Glutamatergic neuron (in vitro differentiated cells): ENCODE measurements around the gene SERTAD3. TPM values are rescaled to one million over a fixed set of nuclear protein-coding genes. Genes with fewer than 3 reads are reported as not detected.
A peak's percentile ranks its signal among the peaks of the same experiment; 100 is the strongest.

ENCODE experiments used
- DNase-seq: peaks from one replicate; pipeline ENCODE4 v3.0.0; 2022
- H3K27ac Mint-ChIP-seq: one replicate; pipeline ENCODE4 v1.8.0; 2020; ENCODE audit warnings: mild to moderate bottlenecking, mixed read lengths, inconsistent platforms; ENCODE audit not compliant: unreplicated experiment
- H3K27me3 Mint-ChIP-seq: one replicate; pipeline ENCODE4 v1.8.0; 2020; ENCODE audit warnings: mild to moderate bottlenecking, moderate library complexity, mixed read lengths, inconsistent platforms; ENCODE audit not compliant: unreplicated experiment
- H3K36me3 Mint-ChIP-seq: one replicate; pipeline ENCODE4 v1.8.0; 2020; ENCODE audit warnings: mild to moderate bottlenecking, mixed read lengths, inconsistent platforms; ENCODE audit not compliant: unreplicated experiment
- H3K4me1 Mint-ChIP-seq: one replicate; pipeline ENCODE4 v1.8.0; 2020; ENCODE audit warnings: mild to moderate bottlenecking, low read depth, mixed read lengths, inconsistent platforms; ENCODE audit not compliant: unreplicated experiment
- H3K4me3 Mint-ChIP-seq: one replicate; pipeline ENCODE4 v1.8.0; 2020; ENCODE audit warnings: mild to moderate bottlenecking, mixed read lengths, inconsistent platforms; ENCODE audit not compliant: unreplicated experiment
- H3K9me3 Mint-ChIP-seq: one replicate; pipeline ENCODE4 v1.8.0; 2020; ENCODE audit warnings: mild to moderate bottlenecking, moderate library complexity, mixed read lengths, inconsistent platforms; ENCODE audit not compliant: unreplicated experiment
- total RNA-seq: library from RNA; stranded (reverse); fragmentation: NEBNext Ultra II Directional; extraction: Animal tissue kit (Norgen Biotek cat#: 25700); gene quantifications from one replicate; pipeline ENCODE4 v1.2.1, GENCODE V29; 2021; ENCODE audit not compliant: unreplicated experiment
- TF ChIP-seq, protein P1 (sequence below): fragments of 200-600 bp; sonication (generic); IDR thresholded peaks from one replicate; pipeline ENCODE4 v1.5.0; 2021; ENCODE audit not compliant: partially characterized antibody, unreplicated experiment

The SERTAD3 gene
- total RNA-seq, 1 donor from 2014 or later: 30.1 TPM

DNA sequence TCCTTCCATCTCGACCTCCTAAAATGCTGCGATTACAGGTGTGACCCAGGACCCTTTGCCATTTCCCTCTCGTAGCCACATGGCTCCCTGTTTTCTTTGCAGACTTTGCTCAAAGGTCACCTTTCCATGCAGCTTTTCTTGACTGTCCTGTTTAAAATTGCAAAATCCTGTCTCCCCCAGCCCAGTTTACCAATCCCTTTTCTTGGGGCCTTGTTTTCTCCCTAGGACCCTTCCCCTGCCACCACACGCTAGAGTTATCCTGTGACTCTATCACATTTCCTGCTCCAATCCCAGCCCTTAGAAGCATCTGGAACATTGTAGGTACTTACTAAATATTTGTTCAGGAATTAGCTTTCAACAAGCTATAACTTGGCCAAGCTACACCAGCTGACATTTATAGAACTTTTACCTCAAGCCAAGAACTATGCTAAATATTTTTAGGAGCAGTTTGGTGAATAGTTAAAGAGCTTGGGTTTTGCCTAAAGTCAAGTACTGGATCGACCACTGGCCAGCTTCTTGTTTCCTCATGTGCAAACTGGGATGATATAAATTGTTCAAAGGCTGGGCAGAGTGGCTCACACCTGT is 9.1 kb upstream of the SERTAD3 start:
- H3K9me3 Mint-ChIP-seq: no peaks in the 10 kb centered on the region
- TF ChIP-seq, protein P1, sequence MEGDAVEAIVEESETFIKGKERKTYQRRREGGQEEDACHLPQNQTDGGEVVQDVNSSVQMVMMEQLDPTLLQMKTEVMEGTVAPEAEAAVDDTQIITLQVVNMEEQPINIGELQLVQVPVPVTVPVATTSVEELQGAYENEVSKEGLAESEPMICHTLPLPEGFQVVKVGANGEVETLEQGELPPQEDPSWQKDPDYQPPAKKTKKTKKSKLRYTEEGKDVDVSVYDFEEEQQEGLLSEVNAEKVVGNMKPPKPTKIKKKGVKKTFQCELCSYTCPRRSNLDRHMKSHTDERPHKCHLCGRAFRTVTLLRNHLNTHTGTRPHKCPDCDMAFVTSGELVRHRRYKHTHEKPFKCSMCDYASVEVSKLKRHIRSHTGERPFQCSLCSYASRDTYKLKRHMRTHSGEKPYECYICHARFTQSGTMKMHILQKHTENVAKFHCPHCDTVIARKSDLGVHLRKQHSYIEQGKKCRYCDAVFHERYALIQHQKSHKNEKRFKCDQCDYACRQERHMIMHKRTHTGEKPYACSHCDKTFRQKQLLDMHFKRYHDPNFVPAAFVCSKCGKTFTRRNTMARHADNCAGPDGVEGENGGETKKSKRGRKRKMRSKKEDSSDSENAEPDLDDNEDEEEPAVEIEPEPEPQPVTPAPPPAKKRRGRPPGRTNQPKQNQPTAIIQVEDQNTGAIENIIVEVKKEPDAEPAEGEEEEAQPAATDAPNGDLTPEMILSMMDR: no peak
- H3K4me1 Mint-ChIP-seq: no peaks in the 10 kb centered on the region
- no peak overlapping the region for H3K27ac Mint-ChIP-seq
- no peaks in the 10 kb centered on the region for H3K27me3 Mint-ChIP-seq
- H3K4me3 Mint-ChIP-seq: no peak overlapping the region
- DNase-seq: no peak
- no peaks in the 10 kb centered on the region for H3K36me3 Mint-ChIP-seq

DNA sequence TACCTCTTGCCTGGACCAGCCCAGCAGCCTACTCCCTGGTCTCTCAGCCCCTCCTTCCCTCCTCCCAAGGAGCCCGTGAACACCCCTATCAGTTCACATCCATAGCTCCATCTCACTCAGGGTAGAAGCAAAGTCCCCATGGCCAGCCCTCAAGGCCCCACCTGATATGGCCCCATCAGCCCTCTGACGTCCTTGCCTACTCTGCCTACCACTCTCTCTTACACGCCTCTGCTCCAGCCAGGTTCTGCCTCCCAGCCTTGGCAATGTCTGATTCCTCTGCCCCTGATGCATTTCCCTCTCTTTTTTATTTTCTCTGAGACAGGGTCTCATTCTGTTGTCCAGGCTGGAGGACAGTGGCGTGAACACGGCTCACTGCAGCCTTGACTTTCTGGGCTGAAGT is 7.9 kb upstream of the SERTAD3 start:
- no peaks in the 10 kb centered on the region for H3K9me3 Mint-ChIP-seq
- no peaks in the 10 kb centered on the region for H3K4me1 Mint-ChIP-seq
- DNase-seq: no peak
- no peak overlapping the region for H3K4me3 Mint-ChIP-seq
- no peaks in the 10 kb centered on the region for H3K27me3 Mint-ChIP-seq
- TF ChIP-seq, protein P1: no peak
- H3K27ac Mint-ChIP-seq: peak overlapping the region; percentile 10
- no peaks in the 10 kb centered on the region for H3K36me3 Mint-ChIP-seq

DNA sequence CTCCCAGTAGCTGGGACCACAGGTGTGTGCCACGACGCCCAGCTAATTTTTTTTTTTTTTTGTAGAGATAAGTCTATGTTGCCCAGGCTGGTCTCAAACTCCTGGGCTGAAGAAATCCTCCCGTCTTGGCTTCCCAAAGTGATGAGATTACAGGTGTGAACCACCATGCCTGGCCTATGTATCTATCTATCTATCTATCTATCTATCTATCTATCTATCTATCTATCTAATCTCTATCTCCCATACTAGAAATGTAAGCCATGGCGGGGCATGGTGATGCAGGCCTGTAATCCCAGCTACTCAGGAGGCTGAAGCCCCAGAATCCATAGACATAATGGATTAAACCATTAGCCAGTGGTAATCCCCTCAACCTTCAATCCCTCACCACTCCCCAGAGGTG is 6.5 kb upstream of the SERTAD3 start:
- no peak for DNase-seq
- Mint-ChIP-seq H3K9me3 (no peaks in the 10 kb centered on the region), H3K27ac (no peak overlapping the region), H3K4me1 (no peaks in the 10 kb centered on the region), H3K36me3 (no peaks in the 10 kb centered on the region), H3K27me3 (peaks cover 3% of the 10 kb centered on the region), H3K4me3 (no peak overlapping the region)
- TF ChIP-seq, protein P1: no peak

DNA sequence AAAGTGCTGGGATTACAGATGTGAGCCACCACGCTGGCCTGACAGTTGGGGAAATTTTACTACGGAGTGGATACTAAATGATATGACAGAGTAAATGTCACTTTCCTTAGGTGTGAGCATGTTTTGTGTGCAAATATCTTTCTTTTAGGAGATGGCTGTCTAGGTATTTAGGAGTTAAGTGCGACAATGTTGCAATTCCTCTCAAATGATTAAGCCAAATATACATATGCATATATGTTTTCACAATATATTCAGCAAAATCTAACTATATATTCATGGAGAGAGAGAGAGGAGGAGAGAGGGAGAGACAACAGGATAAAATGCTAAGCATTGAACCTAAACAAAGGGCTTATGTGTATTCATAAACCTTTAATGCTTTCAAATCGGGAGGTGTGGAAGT is 5.4 kb upstream of the SERTAD3 start:
- Mint-ChIP-seq H3K9me3 (peaks cover 2% of the 10 kb centered on the region), H3K36me3 (no peaks in the 10 kb centered on the region), H3K4me1 (no peaks in the 10 kb centered on the region), H3K4me3 (no peak overlapping the region), H3K27ac (no peak overlapping the region), H3K27me3 (peaks cover 3% of the 10 kb centered on the region)
- DNase-seq: no peak
- TF ChIP-seq, protein P1: no peak

DNA sequence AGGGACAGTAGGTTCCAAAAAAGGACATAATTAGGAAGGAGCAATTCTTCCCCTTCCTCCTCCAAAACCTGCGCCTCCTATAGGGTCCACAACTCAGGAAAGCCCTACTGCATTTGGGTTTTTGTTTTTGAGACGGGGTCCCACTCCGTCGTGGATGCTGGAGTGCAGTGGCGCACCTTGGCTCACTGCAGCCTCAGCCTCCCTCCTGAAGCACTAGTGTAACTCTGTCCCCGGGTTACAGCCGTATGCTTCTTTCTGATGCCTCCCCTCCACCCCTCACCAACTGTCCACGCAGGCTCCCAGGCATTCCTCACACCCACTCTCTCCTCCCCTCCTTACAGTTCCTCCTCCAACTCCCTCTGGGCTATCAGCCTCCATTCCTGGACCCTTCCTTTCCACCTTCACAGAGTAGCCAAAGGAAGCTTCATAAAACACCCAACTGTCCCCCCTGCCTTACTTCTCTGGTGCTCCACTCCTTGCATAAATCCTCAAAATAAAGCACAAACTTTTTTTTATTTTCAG is 2.2 kb upstream of the SERTAD3 start:
- H3K4me3 Mint-ChIP-seq: no peak overlapping the region
- H3K9me3 Mint-ChIP-seq: peaks cover 12% of the 10 kb centered on the region
- H3K36me3 Mint-ChIP-seq: no peaks in the 10 kb centered on the region
- no peak for DNase-seq
- H3K27ac Mint-ChIP-seq: no peak overlapping the region
- H3K4me1 Mint-ChIP-seq: peaks cover 5% of the 10 kb centered on the region
- H3K27me3 Mint-ChIP-seq: peaks cover 13% of the 10 kb centered on the region
- TF ChIP-seq, protein P1: no peak
